Urinary bladder (tissue), 4 donors: ENCODE data around the gene SDCCAG8. TPM values are rescaled to one million over a fixed set of nuclear protein-coding genes. Genes with fewer than 3 reads are reported as not detected.

Source experiments
- DNase-seq: peaks from one replicate; pipeline ENCODE4 v3.0.0-alpha.2; 2015; ENCODE audit errors: extremely low spot score
- H3K27ac ChIP-seq: one replicate; pipeline ENCODE4 v1.5.1; 2013; ENCODE audit warnings: low read depth, mild to moderate bottlenecking, moderate library complexity
- H3K36me3 ChIP-seq: one replicate; pipeline ENCODE4 v1.6.1; 2013; ENCODE audit warnings: mild to moderate bottlenecking, moderate library complexity; ENCODE audit not compliant: insufficient read depth
- H3K4me1 ChIP-seq: one replicate; pipeline ENCODE4 v1.6.1; 2013; ENCODE audit warnings: mild to moderate bottlenecking, moderate library complexity; ENCODE audit not compliant: insufficient read depth
- H3K4me3 ChIP-seq: one replicate; pipeline ENCODE4 v1.5.1; 2013; ENCODE audit warnings: low read depth, low read length
- WGBS: extraction: QIAGEN DNeasy Blood & Tissue Kit; methylation state at CpG from one replicate; pipeline ENCODE4 v1.1.7; 2013; 5-methylcytosine and 5-hydroxymethylcytosine counted together
- polyA plus RNA-seq: library from polyadenylated mRNA; stranded (reverse); fragments of 200-250 nt; gene quantifications from one replicate; pipeline ENCODE4 v1.2.3, GENCODE V29; 2013
- total RNA-seq: library from RNA; depleted of rRNA; stranded (reverse); fragments of >200 nt; gene quantifications from one replicate; pipeline ENCODE4 v1.2.3, GENCODE V29; 2014
- donor health status: healthy with polysubstance abuse.
- donor health status: healthy.

The SDCCAG8 gene
- total and polyA plus RNA-seq, 2 donors, result 19.0 to 85.5 TPM

- Histone ChIP-seq H3K27ac (no peak overlapping the region), H3K4me1 (no peaks in the 10 kb centered on the region), H3K36me3 (no peaks in the 10 kb centered on the region), H3K4me3 (peak overlapping the region; percentile 27)
- no peak for DNase-seq
- 13% methylated on average over 60 of the region's 60 CpGs for WGBS
These were observed 227.4 kb downstream of the SDCCAG8 start for GRCh38 chr1:243483071-243483771.

- no peaks in the 10 kb centered on the region for H3K4me1 ChIP-seq
- H3K4me3 ChIP-seq, result no peak overlapping the region
- no peaks in the 10 kb centered on the region for H3K36me3 ChIP-seq
- 96% methylated on average over 16 of the region's 16 CpGs for WGBS
- DNase-seq, result no peak
- no peak overlapping the region for H3K27ac ChIP-seq
These were observed 228.1 kb downstream of the SDCCAG8 start for GRCh38 chr1:243483952-243484351.

- no peak overlapping the region for H3K27ac ChIP-seq
- no peaks in the 10 kb centered on the region for H3K4me1 ChIP-seq
- 93% methylated on average over 15 of the region's 15 CpGs for WGBS
- no peak for DNase-seq
- H3K36me3 ChIP-seq, result no peaks in the 10 kb centered on the region
- no peak overlapping the region for H3K4me3 ChIP-seq
These were observed 231.3 kb downstream of the SDCCAG8 start for GRCh38 chr1:243487036-243487648.

- H3K36me3 ChIP-seq, result no peaks in the 10 kb centered on the region
- no peaks in the 10 kb centered on the region for H3K4me1 ChIP-seq
- no peak overlapping the region for H3K4me3 ChIP-seq
- H3K27ac ChIP-seq, result no peak overlapping the region
- WGBS, result 83% methylated on average over 40 of the region's 40 CpGs
- DNase-seq, result no peak
These were observed 231.9 kb downstream of the SDCCAG8 start for GRCh38 chr1:243487649-243488227.

- H3K27ac ChIP-seq, result no peak overlapping the region
- H3K4me1 ChIP-seq, result no peaks in the 10 kb centered on the region
- H3K4me3 ChIP-seq, result no peak overlapping the region
- DNase-seq, result no peak
- H3K36me3 ChIP-seq, result no peaks in the 10 kb centered on the region
- 91% methylated on average over 20 of the region's 20 CpGs for WGBS
These were observed 232.8 kb downstream of the SDCCAG8 start for GRCh38 chr1:243488459-243489157.

- no peak overlapping the region for H3K4me3 ChIP-seq
- no peaks in the 10 kb centered on the region for H3K4me1 ChIP-seq
- no peak for DNase-seq
- H3K36me3 ChIP-seq, result no peaks in the 10 kb centered on the region
- H3K27ac ChIP-seq, result no peak overlapping the region
- WGBS, result 96% methylated on average over 24 of the region's 24 CpGs
These were observed 233.3 kb downstream of the SDCCAG8 start for GRCh38 chr1:243489158-243489527.

GRCh38 chr1:243489681-243490546 lies 234.1 kb downstream of the SDCCAG8 start:
- no peaks in the 10 kb centered on the region for H3K4me1 ChIP-seq
- no peak overlapping the region for H3K4me3 ChIP-seq
- WGBS, result 91% methylated on average over 21 of the region's 21 CpGs
- no peaks in the 10 kb centered on the region for H3K36me3 ChIP-seq
- DNase-seq, result no peak
- no peak overlapping the region for H3K27ac ChIP-seq

- H3K27ac ChIP-seq, result peak overlapping the region; percentile 74
- WGBS, result 54% methylated on average over 8 of the region's 8 CpGs
- H3K4me3 ChIP-seq, result no peak overlapping the region
These were observed 235.2 kb downstream of the SDCCAG8 start for GRCh38 chr1:243490748-243491686.

GRCh38 chr1:243493156-243494129 lies 237.6 kb downstream of the SDCCAG8 start:
- WGBS, result 84% methylated on average over 14 of the region's 14 CpGs
- no peak for DNase-seq
- Histone ChIP-seq H3K36me3 (no peaks in the 10 kb centered on the region), H3K4me1 (no peaks in the 10 kb centered on the region), H3K27ac (no peak overlapping the region), H3K4me3 (no peak overlapping the region)

More at GRCh38 chr1:243490748-243491686, 235.2 kb downstream of the SDCCAG8 start:
- Histone ChIP-seq H3K36me3 (no peaks in the 10 kb centered on the region), H3K4me1 (no peaks in the 10 kb centered on the region)
- no peak for DNase-seq

GRCh38 chr1:243494741-243495431 lies 239.0 kb downstream of the SDCCAG8 start:
- 94% methylated on average over 15 of the region's 15 CpGs for WGBS
- Histone ChIP-seq H3K36me3 (no peaks in the 10 kb centered on the region), H3K27ac (peak overlapping the region; percentile 75), H3K4me3 (no peak overlapping the region), H3K4me1 (no peaks in the 10 kb centered on the region)
- DNase-seq, result no peak
